GM21737 (cell line): ENCODE results near the gene TWSG1.
"Not testable (repeated sequence)": the region's sequence is repeated elsewhere in the genome, so short reads cannot be mapped to it uniquely, and the experiment has no call there.

Source experiments
- ATAC-seq: cut with Tn5 transposase; IDR thresholded peaks from one replicate; pipeline ENCODE4 v1.9.1; 2021; ENCODE audit warnings: mild to moderate bottlenecking, moderate library complexity; ENCODE audit not compliant: unreplicated experiment

The TWSG1 gene

DNA sequence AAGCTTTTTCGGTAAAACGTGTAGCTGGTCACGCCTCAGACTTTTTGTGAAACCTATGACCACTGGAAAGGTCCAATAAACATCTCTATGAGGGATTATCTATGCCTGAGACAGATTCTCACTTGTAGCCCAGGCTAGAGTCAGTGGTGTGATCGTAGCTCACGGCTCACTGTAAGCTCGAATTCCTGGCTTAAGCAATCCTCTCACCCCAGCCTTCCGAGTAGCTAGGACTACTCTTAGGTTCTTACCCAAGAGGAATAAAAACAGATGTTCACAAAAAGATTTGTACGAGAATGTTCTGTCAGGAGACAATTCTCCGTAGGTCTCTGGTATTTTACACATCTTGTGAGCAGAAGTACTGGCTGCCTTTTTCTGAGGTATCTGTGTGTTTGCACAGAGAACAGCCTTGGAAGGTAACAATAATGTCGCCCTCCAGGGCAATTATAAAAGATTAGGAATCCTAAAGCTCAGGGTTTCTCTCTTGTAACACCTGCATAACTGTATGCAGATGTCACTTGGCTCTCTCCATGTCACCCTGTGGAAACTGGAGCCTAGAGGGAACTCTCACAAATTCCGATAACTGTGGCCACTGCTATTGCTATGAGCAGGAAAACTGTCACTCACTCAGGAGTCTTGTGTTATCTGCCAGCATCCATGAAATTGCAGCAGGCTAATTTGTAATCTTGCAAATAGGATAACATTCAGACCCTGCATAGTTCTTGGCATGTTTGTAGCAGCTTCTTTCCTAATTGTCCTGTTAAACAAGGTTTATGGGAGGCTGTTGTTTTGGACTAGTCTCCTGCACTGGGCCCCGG lies 115.2 kb downstream of the TWSG1 start:
- ATAC-seq: no peak

DNA sequence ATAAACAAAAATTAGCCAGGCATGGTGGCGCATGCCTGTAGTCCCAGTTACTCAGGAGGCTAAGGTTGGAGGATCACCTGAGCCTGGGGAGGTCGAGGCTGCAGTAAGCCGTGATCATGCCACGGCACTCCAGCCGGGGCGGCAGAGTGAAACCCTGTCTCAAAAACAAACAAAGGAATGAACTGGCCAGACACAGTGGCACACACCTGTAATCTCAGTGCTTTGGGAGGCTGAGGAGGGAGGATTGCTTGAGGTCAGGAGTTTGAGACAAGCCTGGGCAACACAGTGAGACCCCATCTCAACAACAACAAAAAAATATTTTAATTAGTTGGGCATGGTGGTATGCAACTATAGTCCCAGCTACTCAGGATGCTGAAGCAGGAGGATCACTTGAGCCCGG lies 116.3 kb downstream of the TWSG1 start:
- ATAC-seq: not testable (repeated sequence)
